Activated CD8-positive, alpha-beta memory T cell treated with anti-CD3 and anti-CD28 coated beads for 4 hours (primary cell): Measurements from ENCODE around the gene ZNF280C.

Experiments
- DNase-seq, 2 donors: peaks; one replicate each; pipeline ENCODE4 v3.0.0-alpha.2; 2020; ENCODE audit warnings: low read depth in 2 of 2

Gene ZNF280C

DNA sequence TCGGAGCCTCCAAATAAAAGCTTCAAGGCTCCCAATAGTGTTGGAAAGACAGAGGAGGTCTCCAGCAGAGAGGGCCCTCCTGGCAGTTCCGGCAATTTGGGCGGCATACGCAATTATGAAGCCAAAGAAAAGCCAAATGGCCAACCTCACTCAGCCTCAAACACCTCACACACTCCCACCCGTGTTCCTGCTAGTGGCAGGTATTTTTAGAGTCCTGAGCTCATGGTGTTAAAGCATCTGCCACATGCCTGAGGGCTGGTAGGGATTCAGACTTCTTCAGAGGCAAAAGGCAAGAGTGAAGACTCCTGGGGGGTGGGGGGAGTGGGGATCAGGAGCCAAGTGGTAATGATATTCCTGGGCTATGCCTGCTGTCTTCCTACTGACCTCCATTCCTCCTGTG, 89.5 kb downstream of the ZNF280C start:
- no peak for DNase-seq

GRCh38 chrX:130176942-130177341, 91.8 kb downstream of the ZNF280C start:
- DNase-seq: no peak

GRCh38 chrX:130176354-130176776, 92.3 kb downstream of the ZNF280C start:
- no peak for DNase-seq

GRCh38 chrX:130174937-130175336, 93.8 kb downstream of the ZNF280C start:
- DNase-seq: no peak

- DNase-seq: no peak
Measured at GRCh38 chrX:130174045-130174704, 94.5 kb downstream of the ZNF280C start.

DNA sequence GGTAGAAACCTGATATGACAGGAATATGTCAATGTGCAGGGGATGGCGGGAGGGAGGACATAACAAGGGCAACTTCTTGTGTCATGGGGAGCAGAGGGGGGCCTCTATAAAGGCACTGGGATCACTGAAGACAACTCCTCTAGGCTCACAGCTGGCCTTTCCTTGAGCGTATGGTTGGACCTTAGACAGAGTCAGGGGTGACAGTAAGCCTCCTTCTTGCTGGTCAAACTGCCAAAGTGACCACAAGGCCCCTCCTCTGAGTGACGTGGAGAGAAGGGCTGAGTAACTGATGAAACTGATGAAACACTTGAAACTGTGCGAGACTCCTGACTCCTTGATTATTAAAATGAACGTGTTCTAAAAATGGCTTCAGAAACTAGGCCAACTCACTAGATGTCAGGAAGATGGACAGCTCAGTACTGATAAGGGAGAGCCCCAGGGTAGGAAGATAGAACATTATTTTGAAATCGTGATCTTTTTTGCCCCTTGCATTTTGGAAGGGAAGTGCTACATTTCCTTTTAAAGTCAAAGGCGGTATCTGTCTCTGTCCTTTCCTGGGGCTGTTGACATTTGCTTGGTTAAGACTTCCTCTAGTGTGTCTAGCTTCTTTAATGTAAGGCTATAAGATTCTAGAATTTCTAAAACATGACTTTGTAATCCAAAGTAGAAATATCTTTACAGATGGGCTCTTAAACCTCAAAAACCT, 95.4 kb downstream of the ZNF280C start:
- DNase-seq: no peak

DNA sequence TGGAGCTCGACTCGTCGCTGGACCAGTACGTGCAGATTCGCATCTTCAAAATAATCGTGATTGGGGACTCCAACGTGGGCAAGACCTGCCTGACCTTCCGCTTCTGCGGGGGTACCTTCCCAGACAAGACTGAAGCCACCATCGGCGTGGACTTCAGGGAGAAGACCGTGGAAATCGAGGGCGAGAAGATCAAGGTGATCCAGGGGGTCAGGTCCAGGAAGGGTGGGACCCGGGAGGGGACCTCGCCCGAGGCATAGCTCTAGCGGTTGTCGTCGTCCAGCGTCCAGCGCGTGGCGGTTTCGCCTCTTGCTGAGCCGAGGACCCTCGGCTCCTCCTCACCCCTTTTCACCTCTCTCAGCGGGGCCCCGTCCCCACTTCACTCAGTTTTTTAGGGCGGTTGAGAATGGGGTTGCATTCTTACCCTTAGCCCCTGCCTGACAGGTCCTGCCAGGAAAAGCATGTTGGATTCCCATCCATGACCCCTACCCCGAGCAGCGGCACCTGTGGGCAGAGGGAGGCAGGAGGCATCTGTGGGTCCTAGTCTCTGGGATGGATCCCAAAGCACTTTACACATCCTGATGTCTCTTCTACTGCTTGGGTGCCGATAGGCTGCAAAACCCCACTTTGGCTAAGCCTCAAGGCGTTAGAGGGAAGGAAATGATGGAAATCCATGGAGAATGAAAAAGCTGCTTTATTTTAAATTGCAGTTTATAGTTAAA, 96.4 kb downstream of the ZNF280C start:
- DNase-seq: no peak

DNA sequence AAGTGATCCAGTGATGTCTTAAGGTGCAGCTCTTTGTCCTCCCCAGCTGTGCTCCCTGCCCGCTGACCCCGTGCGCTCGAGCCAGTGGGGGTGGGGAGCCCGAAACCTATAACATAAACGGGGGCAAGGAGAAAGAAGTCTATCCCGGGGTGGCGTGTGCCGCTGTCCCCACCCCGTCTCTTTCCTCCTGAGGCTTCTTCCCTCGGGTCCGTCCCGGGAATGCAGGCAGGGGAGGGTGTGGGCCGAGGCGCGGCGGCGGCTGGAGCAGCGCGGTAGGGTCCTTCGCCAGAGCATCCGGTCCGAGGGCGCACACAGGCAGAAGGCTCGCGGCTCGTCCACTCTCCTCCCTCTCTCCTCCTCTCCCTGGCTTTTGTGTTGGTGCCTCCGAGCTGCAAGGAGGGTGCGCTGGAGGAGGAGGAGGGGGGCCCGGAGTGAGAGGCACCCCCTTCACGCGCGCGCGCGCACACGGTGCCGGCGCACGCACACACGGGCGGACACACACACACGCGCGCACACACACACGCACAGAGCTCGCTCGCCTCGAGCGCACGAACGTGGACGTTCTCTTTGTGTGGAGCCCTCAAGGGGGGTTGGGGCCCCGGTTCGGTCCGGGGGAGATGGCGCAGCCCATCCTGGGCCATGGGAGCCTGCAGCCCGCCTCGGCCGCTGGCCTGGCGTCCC, 97.1 kb downstream of the ZNF280C start, which contains the start of gene RAB33A:
RAB33A (plus strand) TSS at position 517 of the 681 bp plus-strand sequence; CDS start at position 618, 101 bp downstream.
- no peak for DNase-seq

- DNase-seq: peak; percentile 22 to 26
Measured at GRCh38 chrX:130170752-130171445, 97.8 kb downstream of the ZNF280C start.

GRCh38 chrX:130167040-130167439, 101.7 kb downstream of the ZNF280C start:
- DNase-seq: no peak

DNA sequence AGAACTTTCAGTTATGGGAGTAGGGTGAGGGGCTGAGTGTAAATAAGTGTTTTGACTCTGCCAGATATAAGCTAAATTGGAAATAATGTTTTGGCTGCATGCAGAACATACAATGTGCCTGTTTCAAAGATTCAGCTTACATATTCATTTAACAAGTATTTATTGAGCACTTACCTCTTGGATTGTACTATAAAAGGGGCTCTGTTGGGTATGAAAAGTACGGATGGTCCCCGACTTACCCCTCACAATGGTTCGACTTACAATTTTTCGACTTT, 102.3 kb downstream of the ZNF280C start:
- no peak for DNase-seq

GRCh38 chrX:130165703-130166502, 102.8 kb downstream of the ZNF280C start, which contains the start of gene AIFM1:
Gene AIFM1 (minus strand): TSS chrX:130165841. CDS start chrX:130165656, 185 bp downstream.
- DNase-seq: peak; percentile 69 to 74

DNA sequence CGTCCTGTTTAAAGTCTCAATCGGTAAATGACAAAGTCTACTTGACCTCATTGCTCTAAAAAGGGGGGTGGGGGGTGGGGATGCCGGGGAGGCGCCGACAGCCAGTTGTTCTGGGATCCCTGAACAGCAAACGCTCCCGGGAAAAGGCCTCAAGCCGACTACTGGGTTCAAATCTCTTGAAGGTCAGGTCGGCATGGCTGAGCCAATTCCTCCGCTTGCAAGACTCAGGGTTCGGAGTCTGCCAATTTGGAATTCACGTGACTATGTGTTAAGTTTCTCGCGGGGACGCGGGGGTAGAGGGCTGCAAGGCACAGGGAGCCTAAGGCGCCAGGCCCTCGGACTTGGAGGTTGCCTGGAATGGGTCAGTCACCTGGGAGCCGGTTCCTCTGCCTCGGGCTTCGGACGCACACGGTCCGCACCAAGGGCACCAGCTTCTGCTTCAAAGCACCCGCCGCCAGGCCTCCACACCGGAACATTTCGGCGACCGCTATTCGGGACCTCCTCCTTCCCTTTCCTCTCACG, 103.5 kb downstream of the ZNF280C start:
- no peak for DNase-seq

DNA sequence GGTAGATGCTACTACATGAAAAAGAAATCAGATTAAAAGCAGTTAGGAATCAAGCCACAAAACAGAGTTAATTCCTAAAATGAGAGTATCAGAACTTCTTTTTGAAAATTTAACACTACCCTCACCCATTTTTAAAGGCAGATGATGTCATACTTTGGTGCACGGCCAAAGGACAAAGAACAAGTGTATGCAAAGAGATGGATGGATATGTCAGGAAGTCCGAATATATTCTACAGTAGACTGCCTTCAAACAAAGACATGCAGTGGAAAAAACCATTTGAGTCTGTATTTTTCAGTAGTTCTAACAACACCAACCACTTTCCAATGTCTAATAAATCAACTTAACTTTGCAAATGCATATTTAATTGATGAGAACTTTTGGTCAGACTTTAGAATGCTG, 105.3 kb downstream of the ZNF280C start:
- no peak for DNase-seq

- no peak for DNase-seq
Measured at GRCh38 chrX:130162094-130162735, 106.5 kb downstream of the ZNF280C start.

GRCh38 chrX:130159776-130160175, 108.9 kb downstream of the ZNF280C start:
- no peak for DNase-seq

GRCh38 chrX:130158311-130158710, 110.4 kb downstream of the ZNF280C start:
- DNase-seq: no peak

GRCh38 chrX:130155564-130155963, 113.1 kb downstream of the ZNF280C start:
- DNase-seq: no peak
